ENCODE results near the gene EBNA1BP2. TPM values are rescaled to one million over a fixed set of nuclear protein-coding genes. Genes with fewer than 3 reads are reported as not detected.
"Not testable (repeated sequence)": the region's sequence is repeated elsewhere in the genome, so short reads cannot be mapped to it uniquely, and the experiment has no call there.

Gene EBNA1BP2
- total RNA-seq, 4 donors from 2014 or later, result 41.5 to 110 (median 49.9) TPM

- ATAC-seq (ENCODE audit: low FRiP score) (no peak), DNase-seq (ENCODE audit: low spot score) (no peak)
- TF ChIP-seq CTCF (IDR thresholded peaks at IDR 0.05), result no peak
Observed at GRCh38 chr1:43149889-43150288, 22.2 kb downstream of the EBNA1BP2 start.

DNA sequence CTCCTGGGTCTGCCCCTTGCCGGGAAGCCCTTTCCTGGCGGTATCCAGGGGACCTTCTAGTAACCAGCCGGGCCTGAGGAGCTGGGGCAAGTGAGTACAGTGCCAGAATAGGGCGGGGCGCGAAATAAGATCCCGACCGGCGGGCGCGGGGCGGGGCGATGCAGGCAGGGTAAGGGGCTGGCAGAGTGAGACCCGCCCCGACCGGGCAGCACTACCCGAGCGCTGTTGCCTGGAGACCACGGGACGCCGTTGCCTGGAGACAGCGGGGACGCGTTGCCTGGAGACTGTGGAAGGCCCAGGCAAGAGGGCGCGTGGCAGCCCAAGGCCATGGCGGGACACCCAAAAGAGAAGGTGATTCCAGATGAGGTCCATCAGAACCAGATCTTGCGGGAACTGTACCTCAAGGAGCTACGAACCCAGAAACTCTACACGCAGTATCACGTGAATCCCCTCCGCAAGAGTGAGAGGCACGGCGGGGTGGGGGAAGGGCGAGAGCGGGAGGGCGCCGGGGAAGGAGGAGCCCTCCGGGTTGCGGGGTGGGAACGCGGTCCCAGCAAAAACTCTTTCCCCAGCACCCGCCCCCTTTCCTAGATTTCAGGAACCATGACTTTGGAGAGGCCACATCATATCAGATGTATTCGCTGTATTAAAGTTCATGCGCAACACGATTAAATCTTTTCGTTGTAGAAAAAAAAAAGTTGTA, 24.3 kb downstream of the EBNA1BP2 start:
- ATAC-seq (ENCODE audit: low FRiP score) (peak; percentile 93), DNase-seq (ENCODE audit: low spot score) (peak; percentile 44)
- no peak for TF ChIP-seq CTCF (IDR thresholded peaks at IDR 0.05)

- TF ChIP-seq CTCF (IDR thresholded peaks at IDR 0.05), result no peak
- ATAC-seq (ENCODE audit: low FRiP score) (no peak), DNase-seq (ENCODE audit: low spot score) (no peak)
Observed at GRCh38 chr1:43144237-43144636, 27.9 kb downstream of the EBNA1BP2 start.

- TF ChIP-seq CTCF (IDR thresholded peaks at IDR 0.05), result no peak
- DNase-seq (ENCODE audit: low spot score) (no peak), ATAC-seq (ENCODE audit: low FRiP score) (no peak)
Observed at GRCh38 chr1:43143441-43143888, 28.6 kb downstream of the EBNA1BP2 start.

GRCh38 chr1:43140583-43140982, 31.5 kb downstream of the EBNA1BP2 start:
- no peak for TF ChIP-seq CTCF (IDR thresholded peaks at IDR 0.05)
- no peak for DNase-seq (ENCODE audit: low spot score)
- ATAC-seq (ENCODE audit: low FRiP score), result no peak

DNA sequence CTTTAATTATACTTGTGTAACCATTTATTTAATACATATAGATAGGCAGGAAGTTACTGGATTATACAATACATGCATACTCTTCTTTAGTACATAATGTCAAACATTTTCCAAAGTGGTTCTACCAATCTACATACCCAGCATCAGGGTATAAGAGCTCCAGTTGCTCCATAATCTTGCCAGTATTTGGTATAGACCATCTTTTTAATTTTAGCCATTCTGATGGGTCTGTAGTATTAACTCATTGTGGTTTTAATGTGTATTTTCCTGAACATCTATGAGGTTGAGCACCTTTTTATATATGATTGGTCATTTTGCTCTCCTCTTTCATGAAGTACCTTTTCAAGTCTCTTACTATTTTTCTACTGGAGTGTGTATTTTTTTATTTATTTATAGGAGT, 32.1 kb downstream of the EBNA1BP2 start:
- no peak for DNase-seq (ENCODE audit: low spot score)
- ATAC-seq (ENCODE audit: low FRiP score), result no peak
- TF ChIP-seq CTCF (IDR thresholded peaks at IDR 0.05), result no peak

- DNase-seq (ENCODE audit: low spot score); ATAC-seq (ENCODE audit: low FRiP score): not testable (repeated sequence)
Observed at GRCh38 chr1:43139295-43139694, 32.8 kb downstream of the EBNA1BP2 start.
